ENCODE results near the gene ADORA3. TPM values are rescaled to one million over a fixed set of nuclear protein-coding genes. Genes with fewer than 3 reads are reported as not detected.

ADORA3 gene
- total and polyA plus RNA-seq, 2 experiments from 2014 or later: not detected

GRCh38 chr1:111505641-111506119 lies 2.2 kb upstream of the ADORA3 start:
- no peaks in the 10 kb centered on the region for H3K36me3 ChIP-seq
- H3K9me3 ChIP-seq (ENCODE audit: low read depth): no peaks in the 10 kb centered on the region
- no peaks in the 10 kb centered on the region for H3K27me3 ChIP-seq
- TF ChIP-seq CTCF (IDR thresholded peaks at IDR 0.05; ENCODE audit: low read depth, low read length): no peak
- no peak overlapping the region for H3K27ac ChIP-seq
- no peak for DNase-seq (ENCODE audit: low read depth in 1 of 2, low spot score in 1 of 2)
- peaks cover 11% of the 10 kb centered on the region for H3K4me1 ChIP-seq (ENCODE audit: low read depth)
- no peak overlapping the region for H3K4me3 ChIP-seq

DNA sequence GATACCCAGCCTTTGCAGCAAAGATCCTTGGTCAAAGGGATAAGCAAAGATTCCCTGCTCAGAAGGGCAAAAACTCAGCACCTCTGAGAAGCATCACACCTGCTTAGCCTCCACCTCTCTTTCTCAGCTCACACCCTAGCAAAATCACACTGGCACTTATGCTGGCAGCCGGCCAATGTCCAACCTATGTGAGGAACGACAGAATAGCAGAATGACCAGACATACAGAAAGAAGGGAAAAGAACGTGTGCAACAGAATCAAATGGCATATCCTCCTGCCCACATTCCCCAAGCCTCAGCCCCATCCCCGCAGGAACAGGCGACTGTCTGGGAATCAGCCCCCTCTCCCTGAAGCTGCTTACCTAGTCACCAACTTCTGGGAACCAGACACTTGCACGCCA lies 664 bp upstream of the ADORA3 start:
- Histone ChIP-seq H3K4me3 (no peak overlapping the region), H3K27me3 (peaks cover 4% of the 10 kb centered on the region), H3K9me3 (ENCODE audit: low read depth) (no peaks in the 10 kb centered on the region), H3K36me3 (no peaks in the 10 kb centered on the region), H3K4me1 (ENCODE audit: low read depth) (peaks cover 11% of the 10 kb centered on the region), H3K27ac (no peak overlapping the region)
- no peak for DNase-seq (ENCODE audit: low read depth in 1 of 2, low spot score in 1 of 2)
- no peak for TF ChIP-seq CTCF (IDR thresholded peaks at IDR 0.05; ENCODE audit: low read depth, low read length)

- TF ChIP-seq CTCF (IDR thresholded peaks at IDR 0.05; ENCODE audit: low read depth, low read length): no peak
- Histone ChIP-seq H3K4me1 (ENCODE audit: low read depth) (no peaks in the 10 kb centered on the region), H3K27me3 (peaks cover 4% of the 10 kb centered on the region), H3K9me3 (ENCODE audit: low read depth) (no peaks in the 10 kb centered on the region), H3K36me3 (no peaks in the 10 kb centered on the region), H3K27ac (no peak overlapping the region), H3K4me3 (no peak overlapping the region)
- no peak for DNase-seq (ENCODE audit: low read depth in 1 of 2, low spot score in 1 of 2)
These were observed 1.8 kb downstream of the ADORA3 start for GRCh38 chr1:111501645-111502044.

DNA sequence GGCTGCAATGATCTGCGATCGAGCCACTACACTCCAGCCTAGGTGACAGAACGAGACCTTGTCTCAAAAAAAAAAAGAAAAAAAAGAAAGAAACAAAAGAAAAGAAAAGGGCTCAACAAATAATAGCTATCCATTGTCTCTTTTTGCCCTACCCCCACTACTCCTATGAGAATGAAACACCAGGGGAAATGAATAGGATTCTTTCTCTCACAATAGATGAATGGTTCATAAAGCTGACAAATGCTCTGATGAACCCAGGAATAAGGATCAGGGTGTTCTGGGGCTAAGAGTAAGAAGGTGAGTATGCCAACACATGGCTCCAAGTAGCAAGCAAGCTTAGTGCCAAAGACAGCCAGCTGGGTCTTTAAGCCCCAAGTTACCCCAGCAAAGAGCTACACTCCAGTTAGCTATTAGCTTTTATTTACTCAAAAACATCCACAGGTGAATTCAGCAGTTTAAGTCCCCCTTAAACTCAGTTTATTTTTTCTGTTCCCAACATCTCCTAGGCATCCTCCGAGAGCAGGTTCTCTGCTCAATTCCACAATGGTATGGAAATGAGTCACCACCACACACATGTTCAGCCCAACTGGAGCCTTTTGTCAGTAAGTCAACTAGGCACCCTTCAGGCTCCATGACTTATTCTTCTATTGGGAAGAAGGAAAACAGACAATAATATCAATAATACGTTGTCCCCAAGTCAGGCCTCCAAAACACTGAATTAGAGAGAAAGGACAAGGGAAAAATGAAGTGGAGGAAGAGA lies 4.2 kb downstream of the ADORA3 start:
- Histone ChIP-seq H3K27ac (no peak overlapping the region), H3K9me3 (ENCODE audit: low read depth) (no peaks in the 10 kb centered on the region), H3K36me3 (no peaks in the 10 kb centered on the region), H3K4me1 (ENCODE audit: low read depth) (no peaks in the 10 kb centered on the region), H3K4me3 (no peak overlapping the region), H3K27me3 (peaks cover 4% of the 10 kb centered on the region)
- DNase-seq (ENCODE audit: low read depth in 1 of 2, low spot score in 1 of 2): no peak
- TF ChIP-seq CTCF (IDR thresholded peaks at IDR 0.05; ENCODE audit: low read depth, low read length): no peak

DNA sequence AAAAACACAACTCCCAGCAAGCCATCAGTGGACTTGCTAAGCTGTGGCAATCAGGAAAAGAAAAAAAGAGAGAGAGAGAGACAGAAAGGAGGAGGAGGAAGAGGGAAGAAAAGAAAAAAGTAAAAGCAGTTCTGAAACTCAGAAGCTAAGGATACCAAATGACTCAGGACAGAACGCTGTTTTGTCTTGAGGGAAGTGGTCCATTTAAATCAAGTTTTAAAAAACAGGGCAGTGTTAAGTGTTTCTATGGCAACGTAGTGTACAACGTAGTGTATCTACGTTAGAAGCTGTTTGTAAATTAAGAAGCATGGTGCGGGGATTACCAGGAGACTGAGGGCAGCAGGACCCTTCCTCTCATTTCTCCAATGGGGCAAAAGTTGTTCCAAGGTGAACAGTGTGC lies 5.8 kb downstream of the ADORA3 start:
- TF ChIP-seq CTCF (IDR thresholded peaks at IDR 0.05; ENCODE audit: low read depth, low read length): no peak
- Histone ChIP-seq H3K27ac (no peak overlapping the region), H3K4me3 (no peak overlapping the region), H3K36me3 (no peaks in the 10 kb centered on the region), H3K27me3 (peaks cover 4% of the 10 kb centered on the region), H3K9me3 (ENCODE audit: low read depth) (no peaks in the 10 kb centered on the region), H3K4me1 (ENCODE audit: low read depth) (no peaks in the 10 kb centered on the region)
- no peak for DNase-seq (ENCODE audit: low read depth in 1 of 2, low spot score in 1 of 2)
